Measurements from ENCODE around the gene ASCC1. TPM values are rescaled to one million over a fixed set of nuclear protein-coding genes. Genes with fewer than 3 reads are reported as not detected.

The ASCC1 gene
- total and polyA plus RNA-seq, 4 donors, result 30.6 to 57.1 (median 49.6) TPM

GRCh38 chr10:72259491-72260238 is 43.6 kb upstream of the ASCC1 start:
- no peaks in the 10 kb centered on the region for H3K27me3 ChIP-seq (ENCODE audit: control insufficient read depth, insufficient read depth, low read length)
- peak overlapping the region; percentile 99 for H3K27ac ChIP-seq (ENCODE audit: low read depth, low read length)
- H3K4me3 ChIP-seq (ENCODE audit: low read depth, low read length), result no peak overlapping the region
- no peaks in the 10 kb centered on the region for H3K36me3 ChIP-seq (ENCODE audit: control insufficient read depth, insufficient read depth, low read length)
- no peaks in the 10 kb centered on the region for H3K9me3 ChIP-seq (ENCODE audit: control insufficient read depth, insufficient read depth, low read length)
- peak in 2 of 6 donors; percentile 24 to 61 for DNase-seq (ENCODE audit: low read depth in 4 of 6, low spot score in 6 of 6)
- 50% methylated on average over 1 of the region's 5 CpGs for WGBS (ENCODE audit: insufficient coverage)
- peaks cover 40% of the 10 kb centered on the region for H3K4me1 ChIP-seq (ENCODE audit: control insufficient read depth, insufficient read depth, low read length)

GRCh38 chr10:72258617-72259016 is 42.5 kb upstream of the ASCC1 start:
- Histone ChIP-seq H3K27me3 (ENCODE audit: control insufficient read depth, insufficient read depth, low read length) (no peaks in the 10 kb centered on the region), H3K9me3 (ENCODE audit: control insufficient read depth, insufficient read depth, low read length) (no peaks in the 10 kb centered on the region), H3K4me1 (ENCODE audit: control insufficient read depth, insufficient read depth, low read length) (peaks cover 45% of the 10 kb centered on the region), H3K4me3 (ENCODE audit: low read depth, low read length) (no peak overlapping the region), H3K36me3 (ENCODE audit: control insufficient read depth, insufficient read depth, low read length) (no peaks in the 10 kb centered on the region), H3K27ac (ENCODE audit: low read depth, low read length) (peak overlapping the region; percentile 16)
- 98% methylated on average over 4 of the region's 4 CpGs for WGBS (ENCODE audit: insufficient coverage)
- no peak for DNase-seq (ENCODE audit: low read depth in 4 of 6, low spot score in 6 of 6)

- H3K4me3 ChIP-seq (ENCODE audit: low read depth, low read length), result no peak overlapping the region
- H3K27me3 ChIP-seq (ENCODE audit: control insufficient read depth, insufficient read depth, low read length), result no peaks in the 10 kb centered on the region
- H3K36me3 ChIP-seq (ENCODE audit: control insufficient read depth, insufficient read depth, low read length), result no peaks in the 10 kb centered on the region
- no peaks in the 10 kb centered on the region for H3K9me3 ChIP-seq (ENCODE audit: control insufficient read depth, insufficient read depth, low read length)
- DNase-seq (ENCODE audit: low read depth in 4 of 6, low spot score in 6 of 6), result no peak
- 46% methylated on average over 3 of the region's 8 CpGs for WGBS (ENCODE audit: insufficient coverage)
- peak overlapping the region; percentile 61 for H3K27ac ChIP-seq (ENCODE audit: low read depth, low read length)
- H3K4me1 ChIP-seq (ENCODE audit: control insufficient read depth, insufficient read depth, low read length), result peaks cover 43% of the 10 kb centered on the region
These were observed 41.2 kb upstream of the ASCC1 start for GRCh38 chr10:72257051-72257892.

- Histone ChIP-seq H3K4me1 (ENCODE audit: control insufficient read depth, insufficient read depth, low read length) (peaks cover 35% of the 10 kb centered on the region), H3K27ac (ENCODE audit: low read depth, low read length) (peak overlapping the region; percentile 96), H3K27me3 (ENCODE audit: control insufficient read depth, insufficient read depth, low read length) (no peaks in the 10 kb centered on the region), H3K4me3 (ENCODE audit: low read depth, low read length) (no peak overlapping the region), H3K36me3 (ENCODE audit: control insufficient read depth, insufficient read depth, low read length) (no peaks in the 10 kb centered on the region), H3K9me3 (ENCODE audit: control insufficient read depth, insufficient read depth, low read length) (no peaks in the 10 kb centered on the region)
- no CpG with 5 or more reads among the region's 6 CpGs for WGBS (ENCODE audit: insufficient coverage)
- DNase-seq (ENCODE audit: low read depth in 4 of 6, low spot score in 6 of 6), result no peak
These were observed 40.1 kb upstream of the ASCC1 start for GRCh38 chr10:72255977-72256729.

GRCh38 chr10:72254813-72255568 is 38.9 kb upstream of the ASCC1 start:
- Histone ChIP-seq H3K27ac (ENCODE audit: low read depth, low read length) (peak overlapping the region; percentile 96), H3K36me3 (ENCODE audit: control insufficient read depth, insufficient read depth, low read length) (no peaks in the 10 kb centered on the region), H3K9me3 (ENCODE audit: control insufficient read depth, insufficient read depth, low read length) (no peaks in the 10 kb centered on the region), H3K4me3 (ENCODE audit: low read depth, low read length) (peak overlapping the region; percentile 18), H3K27me3 (ENCODE audit: control insufficient read depth, insufficient read depth, low read length) (no peaks in the 10 kb centered on the region), H3K4me1 (ENCODE audit: control insufficient read depth, insufficient read depth, low read length) (peaks cover 23% of the 10 kb centered on the region)
- WGBS (ENCODE audit: insufficient coverage), result 6% methylated on average over 15 of the region's 15 CpGs
- DNase-seq (ENCODE audit: low read depth in 4 of 6, low spot score in 6 of 6), result peak in 3 of 6 donors; percentile 62 to 94 (median 94)

- Histone ChIP-seq H3K4me1 (ENCODE audit: control insufficient read depth, insufficient read depth, low read length) (peaks cover 26% of the 10 kb centered on the region), H3K9me3 (ENCODE audit: control insufficient read depth, insufficient read depth, low read length) (no peaks in the 10 kb centered on the region), H3K4me3 (ENCODE audit: low read depth, low read length) (no peak overlapping the region), H3K36me3 (ENCODE audit: control insufficient read depth, insufficient read depth, low read length) (no peaks in the 10 kb centered on the region), H3K27ac (ENCODE audit: low read depth, low read length) (no peak overlapping the region), H3K27me3 (ENCODE audit: control insufficient read depth, insufficient read depth, low read length) (no peaks in the 10 kb centered on the region)
- 87% methylated on average over 3 of the region's 7 CpGs for WGBS (ENCODE audit: insufficient coverage)
- DNase-seq (ENCODE audit: low read depth in 4 of 6, low spot score in 6 of 6), result no peak
These were observed 37.5 kb upstream of the ASCC1 start for GRCh38 chr10:72253578-72253977.

GRCh38 chr10:72252972-72253371 is 36.9 kb upstream of the ASCC1 start:
- Histone ChIP-seq H3K9me3 (ENCODE audit: control insufficient read depth, insufficient read depth, low read length) (no peaks in the 10 kb centered on the region), H3K27ac (ENCODE audit: low read depth, low read length) (peak overlapping the region; percentile 1), H3K4me3 (ENCODE audit: low read depth, low read length) (no peak overlapping the region), H3K36me3 (ENCODE audit: control insufficient read depth, insufficient read depth, low read length) (no peaks in the 10 kb centered on the region), H3K27me3 (ENCODE audit: control insufficient read depth, insufficient read depth, low read length) (no peaks in the 10 kb centered on the region), H3K4me1 (ENCODE audit: control insufficient read depth, insufficient read depth, low read length) (peaks cover 32% of the 10 kb centered on the region)
- no peak for DNase-seq (ENCODE audit: low read depth in 4 of 6, low spot score in 6 of 6)
- 59% methylated on average over 3 of the region's 3 CpGs for WGBS (ENCODE audit: insufficient coverage)

- Histone ChIP-seq H3K4me1 (ENCODE audit: control insufficient read depth, insufficient read depth, low read length) (peaks cover 40% of the 10 kb centered on the region), H3K9me3 (ENCODE audit: control insufficient read depth, insufficient read depth, low read length) (no peaks in the 10 kb centered on the region), H3K4me3 (ENCODE audit: low read depth, low read length) (no peak overlapping the region), H3K27me3 (ENCODE audit: control insufficient read depth, insufficient read depth, low read length) (no peaks in the 10 kb centered on the region), H3K36me3 (ENCODE audit: control insufficient read depth, insufficient read depth, low read length) (no peaks in the 10 kb centered on the region), H3K27ac (ENCODE audit: low read depth, low read length) (no peak overlapping the region)
- DNase-seq (ENCODE audit: low read depth in 4 of 6, low spot score in 6 of 6), result no peak
- no CpG with 5 or more reads among the region's 6 CpGs for WGBS (ENCODE audit: insufficient coverage)
These were observed 35.6 kb upstream of the ASCC1 start for GRCh38 chr10:72251635-72252034.

GRCh38 chr10:72250666-72251065 is 34.6 kb upstream of the ASCC1 start:
- 70% methylated on average over 1 of the region's 1 CpG for WGBS (ENCODE audit: insufficient coverage)
- DNase-seq (ENCODE audit: low read depth in 4 of 6, low spot score in 6 of 6), result no peak
- H3K4me1 ChIP-seq (ENCODE audit: control insufficient read depth, insufficient read depth, low read length), result peaks cover 42% of the 10 kb centered on the region

More at GRCh38 chr10:72250666-72251065, 34.6 kb upstream of the ASCC1 start:
- Histone ChIP-seq H3K4me3 (ENCODE audit: low read depth, low read length) (no peak overlapping the region), H3K36me3 (ENCODE audit: control insufficient read depth, insufficient read depth, low read length) (no peaks in the 10 kb centered on the region), H3K27ac (ENCODE audit: low read depth, low read length) (no peak overlapping the region), H3K27me3 (ENCODE audit: control insufficient read depth, insufficient read depth, low read length) (no peaks in the 10 kb centered on the region), H3K9me3 (ENCODE audit: control insufficient read depth, insufficient read depth, low read length) (no peaks in the 10 kb centered on the region)

All from spinal cord (tissue), 10 donors.